K562 (cell line): ENCODE results near the gene B3GLCT. TPM values are rescaled to one million over a fixed set of nuclear protein-coding genes. Genes with fewer than 3 reads are reported as not detected.

Source experiments
- ATAC-seq: fragments of 200-7000 bp; cut with Tn5 transposase; 3 replicates; pipeline ENCODE4 v1.9.1; 2020; ENCODE audit warnings: moderate library complexity
- BruUV-seq: library from RNA; stranded (reverse); fragments of 400-500 nt; replicated peaks from 2 replicates; lab custom pipeline; 2021; lab: Mats Ljungman, UMichigan
- CTCF ChIA-PET: fragments of 300-600 bp; formaldehyde crosslinking; extraction: SDS; loops from one replicate; lab custom pipeline; 2021; ENCODE audit warnings: low intra/inter-chr PET ratio; lab: Yijun Ruan, JAX
- POLR2A ChIA-PET: fragments of 300-600, 350-650 bp; sonication (Branson Sonifier 250); formaldehyde crosslinking; extraction: SDS; loops from one replicate; lab custom pipeline; 2021; ENCODE audit warnings: antibody characterized with exemption, inconsistent platforms; lab: Yijun Ruan, JAX
- DNase-seq, 4 experiments: peaks; one replicate each; pipeline versions ENCODE4 v3.0.0 to v3.0.0-alpha.2; 2011 to 2018; ENCODE audit warnings: low spot score in 3 of 4, mixed read lengths in 3 of 4; ENCODE audit errors: extremely low read depth in 1 of 4
- FAIRE-seq: peaks from 2 replicates; lab custom pipeline; 2011; peaks lifted over from hg19 to GRCh38; lab: Jason Lieb, UNC
- H2AFZ ChIP-seq: 2 replicates; pipeline ENCODE4 v1.6.0; 2011; ENCODE audit warnings: low read depth, low read length, control low read depth, inconsistent platforms
- H3K27ac ChIP-seq: fragments of 200-600 bp; 3 replicates; pipeline ENCODE4 v1.8.0; 2011; ENCODE audit warnings: low read depth, mild to moderate bottlenecking, control low read depth, inconsistent platforms, low read length, moderate library complexity, mixed read lengths; ENCODE audit errors: extremely low read depth
- H3K27me3 ChIP-seq, 2 experiments: fragments of 300-600 bp in 1 of 2; 2 replicates in 1 of 2; 3 replicates in 1 of 2; pipeline versions ENCODE4 v1.6.0 to v1.8.0; 2011; ENCODE audit warnings: inconsistent platforms in 2 of 2, low read length in 2 of 2, mild to moderate bottlenecking in 1 of 2, mixed read lengths in 1 of 2, moderate library complexity in 1 of 2; ENCODE audit not compliant: control insufficient read depth in 2 of 2, insufficient read depth in 2 of 2
- H3K36me3 ChIP-seq: fragments of 300-600 bp; 3 replicates; pipeline ENCODE4 v1.8.0; 2011; ENCODE audit warnings: mild to moderate bottlenecking, low read length, inconsistent platforms; ENCODE audit not compliant: control insufficient read depth, insufficient read depth
- H3K4me1 ChIP-seq, 2 experiments: fragments of 200-600 bp in 1 of 2; replicated peaks in 1 of 2; 2 replicates in 1 of 2; 3 replicates in 1 of 2; pipeline versions ENCODE4 v1.5.1 to v1.8.0; 2011; ENCODE audit warnings: inconsistent platforms in 2 of 2, low read length in 2 of 2, mild to moderate bottlenecking in 1 of 2, mixed read lengths in 1 of 2, moderate library complexity in 1 of 2; ENCODE audit not compliant: control insufficient read depth in 2 of 2, insufficient read depth in 2 of 2
- H3K4me2 ChIP-seq: 2 replicates; pipeline ENCODE4 v1.6.1; 2011; ENCODE audit warnings: low read length, control low read depth, inconsistent platforms, mixed read lengths; ENCODE audit not compliant: insufficient read depth
- H3K4me3 ChIP-seq: fragments of 200-600 bp; sonication (generic), shearing (Covaris generic); 2 replicates; pipeline ENCODE4 v1.5.1; 2016; ENCODE audit warnings: control low read depth, inconsistent platforms
- H3K79me2 ChIP-seq: fragments of 200-600 bp; 3 replicates; pipeline ENCODE4 v1.8.0; 2011; ENCODE audit warnings: low read length, inconsistent platforms; ENCODE audit not compliant: control insufficient read depth, insufficient read depth
- H3K9ac ChIP-seq, 2 experiments: 2 replicates each; pipeline versions ENCODE4 v1.6.0 to v1.6.1; 2011; ENCODE audit warnings: low read depth in 2 of 2, low read length in 2 of 2, control low read depth in 1 of 2, inconsistent platforms in 1 of 2, mild to moderate bottlenecking in 1 of 2, mixed read lengths in 1 of 2; ENCODE audit not compliant: insufficient read depth in 1 of 2
- H3K9me1 ChIP-seq: one replicate; pipeline ENCODE4 v1.6.0; 2011; ENCODE audit warnings: inconsistent platforms, mild to moderate bottlenecking, low read length, moderate library complexity; ENCODE audit not compliant: control insufficient read depth, insufficient read depth
- H3K9me3 ChIP-seq: replicated peaks from 2 replicates; pipeline ENCODE4 v1.5.1; 2011; ENCODE audit warnings: low read depth, low read length, inconsistent platforms; ENCODE audit not compliant: control insufficient read depth, insufficient read depth
- H4K20me1 ChIP-seq: replicated peaks from 2 replicates; pipeline ENCODE4 v1.6.1; 2011; ENCODE audit warnings: low read length, inconsistent platforms, mixed read lengths; ENCODE audit not compliant: control insufficient read depth, insufficient read depth
- EWSR1 ChIP-seq: fragments of 450-650 bp; IDR thresholded peaks from 2 replicates; pipeline ENCODE4 v1.6.1; 2018; ENCODE audit warnings: borderline replicate concordance, mild to moderate bottlenecking, low read depth, moderate library complexity; ENCODE audit not compliant: partially characterized antibody
- KDM5B ChIP-seq: fragments of 200-600 bp; sonication (generic); IDR thresholded peaks from 2 replicates; pipeline ENCODE4 v1.6.1; 2012; ENCODE audit warnings: low read depth, mild to moderate bottlenecking, moderate library complexity, low read length, control low read depth, inconsistent platforms; ENCODE audit not compliant: insufficient replicate concordance
- MCM5 ChIP-seq: fragments of 450-650 bp; IDR thresholded peaks from 2 replicates; pipeline ENCODE4 v1.6.1; 2016; ENCODE audit warnings: low read depth
- MED1 ChIP-seq: sonication (generic); formaldehyde crosslinking; IDR thresholded peaks from 2 replicates; pipeline ENCODE4 v1.8.1; 2023; ENCODE audit warnings: missing genetic modification reagents, borderline replicate concordance
- MEF2A ChIP-seq: IDR thresholded peaks from 2 replicates; pipeline ENCODE4 v1.6.1; 2011; ENCODE audit warnings: low read depth, mild to moderate bottlenecking, low read length, moderate library complexity; ENCODE audit not compliant: control insufficient read depth
- NR0B1 ChIP-seq: fragments of 450-650 bp; IDR thresholded peaks from one replicate; pipeline ENCODE4 v1.6.1; 2018; ENCODE audit warnings: mild to moderate bottlenecking, moderate library complexity; ENCODE audit not compliant: partially characterized antibody
- PHB ChIP-seq: fragments of 250-450 bp; sonication (Bioruptor Pico); IDR thresholded peaks from 2 replicates; pipeline ENCODE4 v1.5.0; 2021
- PRPF4 ChIP-seq: fragments of 200-400 bp; formaldehyde crosslinking; IDR thresholded peaks from one replicate; pipeline ENCODE4 v1.6.1; 2017; ENCODE audit warnings: low read length, low read depth, mild to moderate bottlenecking; ENCODE audit not compliant: insufficient read depth, poor library complexity, severe bottlenecking
- SIN3B ChIP-seq: fragments of 450-650 bp; IDR thresholded peaks from 2 replicates; pipeline ENCODE4 v1.6.1; 2017; ENCODE audit warnings: low read depth, mild to moderate bottlenecking, moderate library complexity
- SMC3 ChIP-seq: conservative IDR thresholded peaks from 2 replicates; pipeline ENCODE4 v1.6.1; 2011; ENCODE audit warnings: low read depth, low read length, improper control_type of control experiment; ENCODE audit not compliant: insufficient read depth
- SRSF3 ChIP-seq: fragments of 200-400 bp; formaldehyde crosslinking; IDR thresholded peaks from 2 replicates; pipeline ENCODE4 v1.6.1; 2016; ENCODE audit warnings: mild to moderate bottlenecking, low read length, moderate library complexity; ENCODE audit not compliant: insufficient read depth
- SRSF9 ChIP-seq: fragments of 200-400 bp; formaldehyde crosslinking; IDR thresholded peaks from 2 replicates; pipeline ENCODE4 v1.6.1; 2017; ENCODE audit warnings: low read depth, low read length, borderline replicate concordance
- TCF7 ChIP-seq: sonication (generic); IDR thresholded peaks from 2 replicates; pipeline ENCODE4 v1.6.1; 2016; ENCODE audit warnings: antibody characterized with exemption, borderline replicate concordance
- TCFL5 ChIP-seq: fragments of 250-450 bp; sonication (Bioruptor Pico); conservative IDR thresholded peaks from 2 replicates; pipeline ENCODE4 v1.6.1; 2021; ENCODE audit warnings: mild to moderate bottlenecking, moderate library complexity, matching md5 sums
- TSC22D4 ChIP-seq: fragments of 450-650 bp; IDR thresholded peaks from 2 replicates; pipeline ENCODE4 v1.6.1; 2016; ENCODE audit warnings: missing genetic modification characterization, missing biosample characterization, control low read depth
- ZNF668 ChIP-seq: fragments of 250-450 bp; sonication (Bioruptor Pico); IDR thresholded peaks from 2 replicates; pipeline ENCODE4 v1.8.0; 2022; ENCODE audit warnings: mild to moderate bottlenecking, inconsistent platforms
- ZNF778 ChIP-seq: fragments of 450-650 bp; formaldehyde crosslinking; IDR thresholded peaks from 2 replicates; pipeline ENCODE4 v1.4.0; 2020; ENCODE audit warnings: mild to moderate bottlenecking, moderate library complexity
- WGBS: fragments of 100-300 bp; shearing (Covaris generic); methylation state at CpG from one replicate; pipeline ENCODE4 v1.1.6; 2016; ENCODE audit warnings: low coverage, mixed read lengths; ENCODE audit not compliant: insufficient coverage; ENCODE audit errors: missing lambda C conversion rate; 5-methylcytosine and 5-hydroxymethylcytosine counted together
- in situ Hi-C: fragments of 300-500 bp; cut with MboI; formaldehyde crosslinking; loops from 4 replicates; pipeline ENCODE4 v1.15.0; 2018; ENCODE audit warnings: inconsistent platforms, mixed read lengths
- intact Hi-C: fragments of 100-400 bp; cut with micrococcal nuclease; formaldehyde crosslinking; loops from 2 replicates; pipeline ENCODE4 v1.14.2; 2022
- polyA plus RNA-seq, 8 experiments: library from polyadenylated mRNA; depleted of rRNA in 4 of 8; stranded (reverse) in 5 of 8; unstranded in 3 of 8; fragments of >200 nt; fragmentation: Nextera tagmentation in 2 of 8; fragmentation: Illumina TruSeq in 1 of 8; extraction: Ambion mirVana in 2 of 8; extraction: Trizol in 1 of 8; gene quantifications; 2 replicates each; pipeline versions ENCODE4 v1.2.1 to v1.2.3, GENCODE V29; 2011 to 2014; ENCODE audit warnings: inconsistent platforms in 1 of 8, missing spikeins in 1 of 8
- total RNA-seq, 7 experiments: library from RNA; depleted of rRNA in 6 of 7; stranded (reverse); fragments of >200 nt in 6 of 7; fragmentation: Illumina TruSeq in 2 of 7; extraction: Trizol in 2 of 7; gene quantifications; 2 replicates each; pipeline versions ENCODE4 v1.2.1 to v1.2.3, GENCODE V29; 2011 to 2021; ENCODE audit warnings: low replicate concordance in 1 of 7

B3GLCT gene
- total and polyA plus RNA-seq, 9 of the 15 experiments (the other 6 are each of a cell fraction or from before 2014, with no cell fraction given): 1.1 to 5.1 (median 2.9) TPM

GRCh38 chr13:31184981-31185645 lies 14.7 kb upstream of the B3GLCT start (continued):
- TF ChIP-seq PHB (CRISPR knock-in tag): no peak
- TF ChIP-seq SMC3: no peak
- TF ChIP-seq SIN3B: no peak
- TF ChIP-seq TSC22D4 (tag): no peak
- no peak for TF ChIP-seq MEF2A

GRCh38 chr13:31191748-31192147 lies 8.0 kb upstream of the B3GLCT start:
- no peaks in the 10 kb centered on the region for H3K9me3 ChIP-seq
- H4K20me1 ChIP-seq: no peaks in the 10 kb centered on the region
- H2AFZ ChIP-seq: no peak overlapping the region
- no TSS peak for BruUV-seq
- WGBS: 4% methylated on average over 4 of the region's 4 CpGs
- H3K27me3 ChIP-seq: peaks cover 2 to 4% of the 10 kb centered on the region in 2 experiments; a peak in 2 of 5 replicates
- H3K4me2 ChIP-seq: no peak overlapping the region
- in situ Hi-C loops: no loop called here
- DNase-seq (no peak), ATAC-seq (no peak), FAIRE-seq (no peak)
- H3K4me1 ChIP-seq: no peaks in the 10 kb centered on the region
- CTCF ChIA-PET: no interaction called here
- H3K36me3 ChIP-seq: no peaks in the 10 kb centered on the region
- no peak overlapping the region for H3K4me3 ChIP-seq
- no peak overlapping the region for H3K27ac ChIP-seq
- H3K9me1 ChIP-seq: no peaks in the 10 kb centered on the region
- POLR2A ChIA-PET: no interaction called here
- H3K9ac ChIP-seq: no peak overlapping the region
- H3K79me2 ChIP-seq: no peaks in the 10 kb centered on the region
- intact Hi-C loops: loop anchor here (10.0 kb wide), 1 partner anchor 233 kb away; no protein-coding TSS in a partner anchor
- no peak for TF ChIP-seq NR0B1
- TF ChIP-seq ZNF778: no peak
- TF ChIP-seq PRPF4: no peak
- no peak for TF ChIP-seq EWSR1
- TF ChIP-seq SRSF9: no peak
- TF ChIP-seq TCFL5 (CRISPR knock-in tag): no peak
- no peak for TF ChIP-seq ZNF668 (CRISPR knock-in tag)
- no peak for TF ChIP-seq MED1 (CRISPR knock-in tag)
- TF ChIP-seq MCM5: no peak
- no peak for TF ChIP-seq KDM5B
- no peak for TF ChIP-seq TCF7
- no peak for TF ChIP-seq SRSF3
